ENCODE measurements around the gene ALOX12.
A peak's percentile ranks its signal among the peaks of the same experiment; 100 is the strongest.
"Not testable (repeated sequence)": the region's sequence is repeated elsewhere in the genome, so short reads cannot be mapped to it uniquely, and the experiment has no call there.

ALOX12 gene, protein sequence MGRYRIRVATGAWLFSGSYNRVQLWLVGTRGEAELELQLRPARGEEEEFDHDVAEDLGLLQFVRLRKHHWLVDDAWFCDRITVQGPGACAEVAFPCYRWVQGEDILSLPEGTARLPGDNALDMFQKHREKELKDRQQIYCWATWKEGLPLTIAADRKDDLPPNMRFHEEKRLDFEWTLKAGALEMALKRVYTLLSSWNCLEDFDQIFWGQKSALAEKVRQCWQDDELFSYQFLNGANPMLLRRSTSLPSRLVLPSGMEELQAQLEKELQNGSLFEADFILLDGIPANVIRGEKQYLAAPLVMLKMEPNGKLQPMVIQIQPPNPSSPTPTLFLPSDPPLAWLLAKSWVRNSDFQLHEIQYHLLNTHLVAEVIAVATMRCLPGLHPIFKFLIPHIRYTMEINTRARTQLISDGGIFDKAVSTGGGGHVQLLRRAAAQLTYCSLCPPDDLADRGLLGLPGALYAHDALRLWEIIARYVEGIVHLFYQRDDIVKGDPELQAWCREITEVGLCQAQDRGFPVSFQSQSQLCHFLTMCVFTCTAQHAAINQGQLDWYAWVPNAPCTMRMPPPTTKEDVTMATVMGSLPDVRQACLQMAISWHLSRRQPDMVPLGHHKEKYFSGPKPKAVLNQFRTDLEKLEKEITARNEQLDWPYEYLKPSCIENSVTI

DNA sequence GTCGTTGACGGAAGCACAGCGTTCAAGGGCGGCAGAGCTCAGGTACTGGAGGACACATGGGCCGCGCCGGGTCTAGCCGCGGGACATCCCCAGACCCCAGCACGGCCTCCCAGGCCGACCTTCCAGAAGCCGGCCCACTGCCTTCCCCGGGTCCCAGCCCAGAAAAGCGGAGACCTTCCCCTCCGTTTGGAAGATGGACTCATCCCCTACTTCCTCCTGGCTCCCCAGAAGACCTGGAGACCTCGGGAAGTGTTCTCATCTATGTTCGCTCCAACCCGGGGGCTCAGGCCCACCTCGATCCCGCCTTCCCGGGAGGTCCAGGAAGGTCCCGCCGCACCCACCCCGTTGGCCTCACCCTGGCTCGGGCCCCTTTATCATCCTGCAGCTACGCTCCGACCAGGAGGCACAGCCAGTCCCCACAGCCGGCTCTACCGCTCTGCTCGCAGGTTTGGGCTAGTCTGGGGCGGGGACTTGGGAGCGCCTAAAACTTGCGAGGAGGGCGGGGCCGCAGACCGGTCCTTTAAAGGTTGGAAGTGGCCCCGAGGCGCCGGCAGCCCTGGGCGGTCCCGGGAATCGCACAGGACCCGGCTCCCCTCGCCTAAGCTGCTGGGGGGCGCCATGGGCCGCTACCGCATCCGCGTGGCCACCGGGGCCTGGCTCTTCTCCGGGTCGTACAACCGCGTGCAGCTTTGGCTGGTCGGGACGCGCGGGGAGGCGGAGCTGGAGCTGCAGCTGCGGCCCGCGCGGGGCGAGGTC is at the start of gene ALOX12:
Gene ALOX12 (plus strand): TSS at position 550 of the 756 bp plus-strand sequence. CDS start 69 bp downstream, at position 619.
- in situ Hi-C loops (cut with HindIII; ENCODE audit: low pct_ligation_motif_present, low pct_unique_long_range_greater_than_20kb, low sequenced_read_pairs), result no loop called here
- DNase-seq, result no peak

DNA sequence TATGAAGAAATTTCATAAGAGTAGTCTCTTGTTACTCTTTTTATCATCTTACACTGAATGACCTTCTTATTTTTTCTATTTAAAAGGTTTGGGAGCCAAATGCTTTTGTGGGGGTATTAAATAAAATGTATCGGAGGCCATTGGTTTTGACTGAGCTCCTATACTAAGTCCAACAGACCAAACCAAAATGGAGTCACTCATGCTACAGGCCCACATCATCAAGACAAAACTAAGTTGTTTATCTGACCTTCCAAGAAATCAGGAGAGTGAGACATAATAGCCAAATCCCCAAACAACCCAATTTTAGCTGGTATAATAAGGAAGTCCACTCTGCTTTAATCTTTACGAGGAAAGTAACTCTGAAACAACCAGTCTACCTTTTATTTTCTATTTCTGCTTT is 48.1 kb upstream of the ALOX12 start:
- in situ Hi-C loops (cut with HindIII; ENCODE audit: low pct_ligation_motif_present, low pct_unique_long_range_greater_than_20kb, low sequenced_read_pairs), result no loop called here
- no peak for DNase-seq

DNA sequence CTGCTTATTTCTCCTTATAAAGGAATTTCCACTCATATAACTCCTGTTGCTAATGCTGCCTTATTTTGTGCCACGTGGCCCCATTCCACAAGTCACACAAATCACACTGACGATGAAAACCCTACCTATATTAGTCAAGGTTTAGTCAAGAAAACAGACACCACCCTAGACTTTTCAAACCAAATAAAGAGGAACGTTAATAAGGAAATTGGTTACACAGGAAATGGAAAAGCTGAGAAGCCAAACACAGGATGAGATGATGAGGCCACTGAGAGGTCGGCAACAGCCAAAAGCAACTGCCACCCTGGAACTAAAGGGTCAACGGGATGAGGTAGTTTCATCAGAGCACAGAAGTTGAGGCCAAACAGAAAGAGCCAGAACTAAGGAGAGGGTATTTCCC is 47.3 kb upstream of the ALOX12 start:
- in situ Hi-C loops (cut with HindIII; ENCODE audit: low pct_ligation_motif_present, low pct_unique_long_range_greater_than_20kb, low sequenced_read_pairs), result no loop called here
- DNase-seq, result no peak

DNA sequence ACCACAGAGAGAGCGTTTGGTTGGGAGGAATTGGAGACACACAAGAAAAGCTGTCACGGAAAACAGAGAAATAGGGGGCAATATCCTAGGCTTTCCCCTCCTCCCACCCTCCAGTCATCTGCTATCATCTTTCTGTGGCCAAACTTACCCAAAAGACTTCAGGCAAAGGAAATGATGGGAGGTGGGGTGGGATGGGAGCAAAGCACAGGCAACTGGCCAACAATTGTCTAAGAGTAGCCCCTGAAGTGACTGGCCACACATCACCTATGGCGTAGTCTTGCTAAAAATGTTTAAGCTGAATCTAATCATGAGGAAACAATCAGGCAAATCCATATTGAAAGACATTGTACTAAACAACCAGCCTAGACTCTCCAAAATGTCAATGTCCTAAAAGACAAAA is 46.9 kb upstream of the ALOX12 start:
- in situ Hi-C loops (cut with HindIII; ENCODE audit: low pct_ligation_motif_present, low pct_unique_long_range_greater_than_20kb, low sequenced_read_pairs), result no loop called here
- no peak for DNase-seq

DNA sequence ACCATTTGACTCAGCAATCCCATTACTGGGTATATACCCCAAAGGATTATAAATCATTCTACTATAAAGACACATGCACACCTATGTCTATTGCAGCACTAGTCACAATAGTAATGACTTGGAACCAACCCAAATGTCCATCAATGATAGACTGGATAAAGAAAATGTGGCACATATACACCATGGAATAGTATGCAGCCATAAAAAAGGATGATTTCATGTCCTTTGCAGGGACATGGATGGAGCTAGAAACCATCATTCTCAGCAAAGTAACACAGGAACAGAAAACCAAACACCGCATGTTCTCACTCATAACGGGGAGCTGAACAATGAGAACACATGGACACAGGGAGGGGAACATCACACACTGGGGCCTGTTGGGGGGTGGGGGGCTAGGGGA is 44.9 kb upstream of the ALOX12 start:
- in situ Hi-C loops (cut with HindIII; ENCODE audit: low pct_ligation_motif_present, low pct_unique_long_range_greater_than_20kb, low sequenced_read_pairs); DNase-seq: not testable (repeated sequence)

DNA sequence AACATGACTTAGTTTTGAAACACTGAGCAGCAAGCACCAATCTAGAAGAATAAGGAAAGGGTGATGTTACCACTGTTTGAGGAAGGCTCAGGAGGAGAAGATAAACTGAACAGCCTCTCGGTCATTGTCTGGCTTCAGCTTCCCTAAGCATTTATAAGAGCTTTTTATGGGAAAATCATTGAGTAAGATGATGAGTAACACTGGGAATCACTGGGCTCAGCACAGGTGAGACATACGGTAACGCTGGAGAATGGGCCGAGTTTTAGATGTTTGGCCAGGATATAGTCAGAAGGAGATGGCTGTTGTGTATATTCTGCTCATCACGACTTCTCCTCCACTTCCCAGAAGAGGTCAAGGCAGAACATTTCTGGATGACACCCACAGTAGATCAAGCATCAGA is 42.2 kb upstream of the ALOX12 start:
- DNase-seq, result no peak

DNA sequence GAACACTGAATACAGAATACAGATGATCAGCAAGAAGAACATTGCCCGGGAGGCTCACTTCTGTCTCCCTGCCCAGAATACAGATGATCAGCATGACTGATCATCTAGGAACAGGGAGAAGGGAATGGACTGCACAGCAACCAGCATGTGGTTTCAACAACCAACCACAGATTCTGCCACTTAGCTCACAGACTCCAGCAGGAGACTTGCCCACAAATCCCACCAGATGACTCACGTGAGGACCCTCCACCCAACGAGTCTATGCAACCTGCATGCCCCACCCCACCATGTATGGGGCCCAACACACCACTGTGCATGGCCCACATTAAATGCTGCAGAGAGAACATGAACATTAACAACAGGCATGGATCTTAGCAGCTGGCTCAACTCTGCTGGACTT is 36.1 kb upstream of the ALOX12 start:
- DNase-seq, result no peak
- in situ Hi-C loops (cut with HindIII; ENCODE audit: low pct_ligation_motif_present, low pct_unique_long_range_greater_than_20kb, low sequenced_read_pairs), result no loop called here

More for the DNA sequence above, 42.2 kb upstream of the ALOX12 start:
- in situ Hi-C loops (cut with HindIII; ENCODE audit: low pct_ligation_motif_present, low pct_unique_long_range_greater_than_20kb, low sequenced_read_pairs), result no loop called here

DNA sequence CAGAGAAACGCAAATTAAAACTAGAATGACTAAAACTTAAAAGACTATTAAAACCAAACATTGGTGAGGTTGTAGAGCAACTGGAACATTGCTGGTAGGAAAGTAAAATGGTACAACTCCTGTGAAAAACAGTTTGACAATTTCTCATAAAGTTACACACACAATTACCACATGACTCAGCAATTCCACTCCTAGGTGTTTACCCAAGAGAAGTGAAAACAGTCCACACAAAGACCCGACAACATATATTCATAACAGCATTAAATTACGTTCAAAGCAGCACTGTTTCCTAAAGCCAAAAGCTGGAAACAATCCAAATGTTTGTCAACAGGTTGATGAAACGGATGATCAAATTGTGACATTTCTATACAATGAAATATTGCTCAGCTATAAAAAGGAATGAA is 26.5 kb upstream of the ALOX12 start:
- no peak for DNase-seq
- in situ Hi-C loops (cut with HindIII; ENCODE audit: low pct_ligation_motif_present, low pct_unique_long_range_greater_than_20kb, low sequenced_read_pairs), result no loop called here

DNA sequence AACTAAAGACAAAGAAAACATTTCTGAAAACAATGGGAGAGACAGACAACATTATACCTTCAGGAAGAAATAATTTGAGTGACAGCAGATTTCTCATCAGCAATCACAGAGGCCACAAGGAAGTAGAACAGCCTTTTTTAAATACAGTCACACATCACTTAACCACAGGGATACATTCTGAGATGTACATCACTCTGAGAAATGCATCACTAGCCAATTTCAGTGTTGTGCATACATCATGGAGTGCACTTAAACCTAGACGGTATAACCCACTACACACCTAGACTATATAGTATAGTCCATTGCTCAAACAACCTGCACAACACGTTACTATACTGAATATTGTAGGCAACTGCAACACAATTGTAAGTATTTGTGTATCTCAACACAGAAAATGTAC is 24.9 kb upstream of the ALOX12 start:
- in situ Hi-C loops (cut with HindIII; ENCODE audit: low pct_ligation_motif_present, low pct_unique_long_range_greater_than_20kb, low sequenced_read_pairs), result no loop called here
- no peak for DNase-seq

DNA sequence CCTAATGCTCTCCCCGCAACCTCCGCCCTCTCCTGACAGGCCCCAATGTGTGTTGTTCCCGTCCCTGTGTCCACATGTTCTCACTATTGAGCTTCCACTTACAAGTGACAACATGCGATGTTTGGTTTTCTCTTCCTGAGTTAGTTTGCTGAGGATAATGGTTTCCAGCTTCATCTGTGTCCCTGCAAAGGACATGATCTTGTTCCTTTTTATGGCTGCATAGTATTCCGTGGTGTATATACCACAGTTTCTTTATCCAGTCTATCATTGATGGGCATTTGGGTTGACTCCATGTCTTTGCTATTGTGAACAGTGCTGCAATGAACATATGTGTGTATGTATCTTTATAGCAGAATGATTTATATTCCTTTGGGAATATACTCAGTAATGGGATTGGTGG is 16.4 kb upstream of the ALOX12 start:
- in situ Hi-C loops (cut with HindIII; ENCODE audit: low pct_ligation_motif_present, low pct_unique_long_range_greater_than_20kb, low sequenced_read_pairs); DNase-seq: not testable (repeated sequence)

DNA sequence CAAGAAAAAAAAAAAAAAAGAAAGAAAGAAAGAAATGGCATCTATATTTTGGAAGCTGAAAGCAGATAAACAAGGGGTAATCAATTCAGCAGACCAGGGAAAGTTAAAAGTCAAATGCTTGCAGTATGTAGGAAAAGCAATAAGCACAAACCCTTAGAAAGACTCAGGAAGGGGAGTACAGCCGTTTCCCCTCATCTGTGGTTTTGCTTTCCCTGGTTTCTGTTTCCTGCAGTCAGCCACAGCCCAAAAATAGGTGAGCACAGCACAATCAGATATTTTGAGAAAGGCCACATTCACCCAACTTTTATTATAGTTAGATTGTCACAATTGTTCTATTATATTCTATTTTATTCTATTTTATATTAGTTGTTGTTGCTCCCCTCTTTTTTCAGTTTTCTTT is 14.4 kb upstream of the ALOX12 start:
- in situ Hi-C loops (cut with HindIII; ENCODE audit: low pct_ligation_motif_present, low pct_unique_long_range_greater_than_20kb, low sequenced_read_pairs), result no loop called here
- no peak for DNase-seq

DNA sequence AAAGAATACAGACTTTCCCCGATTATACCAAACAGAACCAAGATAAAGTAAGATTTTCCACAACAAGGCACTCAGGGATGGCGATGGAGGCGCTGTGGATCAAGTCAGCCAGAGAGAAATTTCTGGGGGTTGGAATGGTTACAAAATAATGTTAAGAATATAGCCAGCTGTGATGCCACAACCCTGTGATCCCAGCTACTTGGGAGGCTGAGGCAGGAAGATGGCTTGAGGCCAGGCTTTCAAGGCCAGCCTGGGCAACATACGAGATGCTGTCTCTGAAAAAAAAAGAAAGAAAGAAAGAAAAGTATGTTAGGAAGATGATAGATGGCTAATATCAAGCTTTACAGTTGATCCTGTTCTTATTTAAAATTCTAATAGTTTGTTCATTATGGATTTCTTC is 10.6 kb upstream of the ALOX12 start:
- DNase-seq, result no peak
- in situ Hi-C loops (cut with HindIII; ENCODE audit: low pct_ligation_motif_present, low pct_unique_long_range_greater_than_20kb, low sequenced_read_pairs), result no loop called here

DNA sequence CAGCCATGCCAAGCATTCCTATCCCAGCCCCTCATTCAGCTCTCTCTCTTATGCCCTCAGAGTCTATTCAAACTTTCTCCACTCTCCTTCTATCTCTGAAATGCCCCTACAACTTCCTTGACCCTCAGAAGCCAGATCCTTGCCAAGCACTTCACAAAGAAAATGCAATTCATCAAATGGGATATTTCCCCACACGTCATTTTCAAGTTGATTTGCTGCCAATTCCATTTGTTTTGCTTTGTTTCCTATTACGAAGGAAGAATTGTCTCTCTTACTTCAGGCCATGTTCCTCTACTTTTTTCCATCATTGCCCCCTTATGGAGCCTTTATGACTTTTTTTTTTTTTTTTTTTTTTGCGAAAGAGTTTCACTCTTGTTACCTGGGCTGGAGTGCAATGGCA is 9.2 kb upstream of the ALOX12 start:
- in situ Hi-C loops (cut with HindIII; ENCODE audit: low pct_ligation_motif_present, low pct_unique_long_range_greater_than_20kb, low sequenced_read_pairs), result no loop called here
- no peak for DNase-seq

DNA sequence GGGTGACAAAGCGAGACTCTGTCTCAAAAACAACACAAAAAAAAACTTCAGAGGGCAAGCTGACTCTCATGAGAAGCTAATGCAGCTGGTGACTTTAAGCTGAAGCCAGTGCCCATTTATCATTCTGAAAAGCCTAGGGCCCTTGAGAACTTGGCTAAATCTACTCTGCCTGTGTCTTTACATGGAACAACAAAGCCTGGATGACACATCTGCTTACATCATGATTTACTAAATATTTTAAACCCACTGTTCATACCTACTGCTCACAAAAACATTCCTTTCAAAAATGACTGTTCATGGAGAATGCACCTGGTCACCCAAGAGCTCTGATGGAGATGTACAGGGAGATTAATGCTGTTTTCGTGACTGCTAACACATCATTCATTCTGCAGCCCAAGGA is 6.1 kb upstream of the ALOX12 start:
- in situ Hi-C loops (cut with HindIII; ENCODE audit: low pct_ligation_motif_present, low pct_unique_long_range_greater_than_20kb, low sequenced_read_pairs), result no loop called here
- DNase-seq, result no peak

DNA sequence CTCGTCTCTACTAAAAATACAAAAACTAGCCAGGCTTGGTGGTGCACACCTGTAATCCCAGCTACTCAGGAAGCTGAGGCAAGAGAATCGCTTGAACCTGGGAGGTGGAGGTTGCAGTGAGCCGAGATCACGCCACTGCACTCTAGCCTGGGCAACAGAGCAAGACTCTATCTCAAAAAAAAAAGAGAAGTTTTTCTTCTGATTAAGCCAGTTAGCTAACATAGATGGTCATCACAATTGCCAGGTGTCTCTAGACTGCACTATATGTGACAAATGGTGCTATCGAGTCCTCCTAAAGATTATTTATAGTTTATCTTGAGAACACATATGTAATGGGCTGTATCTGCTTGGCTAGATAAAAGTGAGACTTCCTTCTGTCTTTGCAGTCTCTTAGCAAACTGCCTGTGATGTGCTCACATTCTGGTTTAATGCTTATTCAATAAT is 2.2 kb upstream of the ALOX12 start:
- in situ Hi-C loops (cut with HindIII; ENCODE audit: low pct_ligation_motif_present, low pct_unique_long_range_greater_than_20kb, low sequenced_read_pairs); DNase-seq: not testable (repeated sequence)

DNA sequence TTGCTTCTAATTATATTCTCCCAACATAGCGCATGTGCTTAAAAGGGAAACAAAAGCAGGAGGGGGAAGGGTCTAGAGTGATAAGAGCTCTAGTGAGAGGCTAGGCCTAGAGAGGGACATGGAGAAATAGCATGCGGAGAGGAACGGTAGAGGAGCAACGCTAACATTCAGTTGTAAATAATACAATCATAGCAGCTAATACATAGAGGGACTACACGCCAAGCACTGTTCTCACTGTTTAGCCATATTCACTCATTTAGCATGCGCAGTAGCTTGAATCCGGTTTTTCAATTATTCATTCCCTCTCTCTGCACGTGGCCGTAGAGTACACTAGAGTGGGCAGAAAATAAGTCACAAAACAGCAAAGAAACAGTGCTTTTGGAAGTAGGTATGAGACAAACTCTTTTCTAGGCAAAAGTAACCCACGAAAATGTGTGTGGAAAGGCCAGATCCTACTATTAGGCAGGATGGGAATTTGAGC is 1.7 kb upstream of the ALOX12 start:
- no peak for DNase-seq
- in situ Hi-C loops (cut with HindIII; ENCODE audit: low pct_ligation_motif_present, low pct_unique_long_range_greater_than_20kb, low sequenced_read_pairs), result no loop called here

DNA sequence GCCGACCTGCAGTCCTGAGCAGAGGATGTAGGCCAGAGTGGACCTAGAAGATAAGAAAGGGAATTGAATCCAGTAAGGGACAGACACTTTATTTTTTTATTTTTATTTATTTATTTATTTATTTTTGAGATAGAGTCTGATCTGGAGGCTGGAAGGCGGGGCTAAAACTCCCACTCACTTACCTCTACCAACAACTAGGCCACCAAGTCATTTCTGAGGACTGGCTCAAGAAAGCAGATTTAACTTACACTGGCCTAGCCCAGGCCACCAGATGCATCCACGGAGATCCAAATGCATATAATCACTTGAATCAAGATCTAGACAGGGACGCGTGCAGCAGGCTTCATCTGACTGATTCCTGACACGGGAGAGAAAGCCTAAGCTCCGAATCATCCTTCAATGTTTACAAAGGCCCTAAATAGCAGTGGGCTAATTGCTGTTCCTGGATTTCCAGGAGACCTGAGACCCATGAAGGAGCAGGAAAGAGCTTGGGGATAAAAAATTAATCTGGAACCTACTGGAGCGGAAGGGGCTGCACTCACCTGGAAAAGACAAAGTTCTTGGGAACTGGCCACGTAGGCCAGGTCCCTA is 1.1 kb upstream of the ALOX12 start:
- peak; percentile 24 for DNase-seq
- in situ Hi-C loops (cut with HindIII; ENCODE audit: low pct_ligation_motif_present, low pct_unique_long_range_greater_than_20kb, low sequenced_read_pairs), result no loop called here

DNA sequence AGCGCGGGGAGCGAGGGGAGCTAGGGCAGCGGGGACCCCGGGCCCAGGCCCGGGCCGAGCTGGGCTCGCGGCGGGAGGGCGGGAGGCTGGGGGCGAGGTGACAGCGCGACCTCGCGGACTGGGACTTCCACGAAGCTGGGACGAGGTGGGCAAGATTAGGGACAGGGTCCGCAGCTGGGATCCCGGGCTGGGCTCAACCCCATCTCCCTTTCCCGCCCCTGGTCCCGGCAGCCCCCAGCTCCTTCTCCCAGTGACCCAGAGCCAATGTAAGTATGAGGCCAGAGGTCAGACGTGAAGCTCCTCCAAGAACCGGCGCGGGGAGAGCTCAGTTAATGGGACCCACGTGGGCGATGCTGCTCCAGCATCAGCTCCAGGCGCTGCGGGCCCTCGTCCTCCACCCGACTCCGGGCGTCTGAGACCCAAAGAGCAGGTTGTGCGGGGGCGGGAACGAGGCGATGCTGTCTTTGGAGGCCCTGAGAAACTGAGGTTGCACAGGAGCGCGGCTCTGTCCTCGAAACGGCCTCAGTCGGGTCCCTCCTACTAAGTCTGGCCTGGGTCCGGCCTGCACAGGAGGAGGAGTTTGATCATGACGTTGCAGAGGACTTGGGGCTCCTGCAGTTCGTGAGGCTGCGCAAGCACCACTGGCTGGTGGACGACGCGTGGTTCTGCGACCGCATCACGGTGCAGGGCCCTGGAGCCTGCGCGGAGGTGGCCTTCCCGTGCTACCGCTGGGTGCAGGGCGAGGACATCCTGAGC is 585 bp downstream of the ALOX12 start:
- DNase-seq, result no peak
- in situ Hi-C loops (cut with HindIII; ENCODE audit: low pct_ligation_motif_present, low pct_unique_long_range_greater_than_20kb, low sequenced_read_pairs), result no loop called here

Measured in ACHN (cell line).